Measurements from ENCODE around the gene TLE5.
"Not testable (repeated sequence)": the region's sequence is repeated elsewhere in the genome, so short reads cannot be mapped to it uniquely, and the experiment has no call there.

The TLE5 gene

GRCh38 chr19:3096267-3096901 lies 34.1 kb upstream of the TLE5 start:
- DNase-seq (ENCODE audit: low read depth) = no peak

- DNase-seq (ENCODE audit: low read depth) = no peak
These were observed 33.3 kb upstream of the TLE5 start for GRCh38 chr19:3095441-3096191.

- no peak for DNase-seq (ENCODE audit: low read depth)
These were observed 32.5 kb upstream of the TLE5 start for GRCh38 chr19:3094601-3095440.

- DNase-seq (ENCODE audit: low read depth) = not testable (repeated sequence)
These were observed 27.1 kb upstream of the TLE5 start for GRCh38 chr19:3089299-3089855.

- DNase-seq (ENCODE audit: low read depth) = no peak
These were observed 25.5 kb upstream of the TLE5 start for GRCh38 chr19:3087769-3088168.

GRCh38 chr19:3084943-3085342 lies 22.6 kb upstream of the TLE5 start:
- no peak for DNase-seq (ENCODE audit: low read depth)

- DNase-seq (ENCODE audit: low read depth) = no peak
These were observed 21.7 kb upstream of the TLE5 start for GRCh38 chr19:3083964-3084363.

- no peak for DNase-seq (ENCODE audit: low read depth)
These were observed 20.0 kb upstream of the TLE5 start for GRCh38 chr19:3082331-3082730.

- DNase-seq (ENCODE audit: low read depth) = no peak
These were observed 18.0 kb upstream of the TLE5 start for GRCh38 chr19:3080286-3080685.

GRCh38 chr19:3079578-3079977 lies 17.3 kb upstream of the TLE5 start:
- DNase-seq (ENCODE audit: low read depth) = no peak

- no peak for DNase-seq (ENCODE audit: low read depth)
These were observed 13.5 kb upstream of the TLE5 start for GRCh38 chr19:3075605-3076431.

- DNase-seq (ENCODE audit: low read depth) = no peak
These were observed 11.8 kb upstream of the TLE5 start for GRCh38 chr19:3073931-3074595.

- peak; percentile 27 for DNase-seq (ENCODE audit: low read depth)
These were observed 10.9 kb upstream of the TLE5 start for GRCh38 chr19:3073159-3073563.

GRCh38 chr19:3071768-3072167 lies 9.5 kb upstream of the TLE5 start:
- DNase-seq (ENCODE audit: low read depth) = no peak

- DNase-seq (ENCODE audit: low read depth) = no peak
These were observed 5.8 kb upstream of the TLE5 start for GRCh38 chr19:3068071-3068470.

GRCh38 chr19:3067563-3067962 lies 5.3 kb upstream of the TLE5 start:
- DNase-seq (ENCODE audit: low read depth) = no peak

GRCh38 chr19:3066482-3067049 lies 4.3 kb upstream of the TLE5 start:
- DNase-seq (ENCODE audit: low read depth) = no peak

- DNase-seq (ENCODE audit: low read depth) = no peak
These were observed 3.5 kb upstream of the TLE5 start for GRCh38 chr19:3065675-3066357.

GRCh38 chr19:3064011-3064330 lies 1.7 kb upstream of the TLE5 start:
- DNase-seq (ENCODE audit: low read depth) = no peak

Data from GM04503 (cell line).